ENCODE measurements around the gene CAMTA1.

GRCh38 chr1:7677111-7677510 is 891.9 kb downstream of the CAMTA1 start:
- no peak for TF ChIP-seq CTCF (IDR thresholded peaks at IDR 0.05)
- TF ChIP-seq POLR2AphosphoS5 (IDR thresholded peaks at IDR 0.05): no peak

All from upper lobe of left lung (tissue), 4 donors.